Stimulated activated CD4-positive, alpha-beta T cell treated with anti-CD3 and anti-CD28 coated beads, TNF-alpha, amount 100 ng/mL, for 24 hours (primary cell): ENCODE results near the gene TADA2B.

Experiments
- DNase-seq, 3 experiments: peaks; one replicate each; pipeline ENCODE4 v3.0.0-alpha.2; 2020; ENCODE audit warnings: low read depth in 3 of 3

TADA2B gene

DNA sequence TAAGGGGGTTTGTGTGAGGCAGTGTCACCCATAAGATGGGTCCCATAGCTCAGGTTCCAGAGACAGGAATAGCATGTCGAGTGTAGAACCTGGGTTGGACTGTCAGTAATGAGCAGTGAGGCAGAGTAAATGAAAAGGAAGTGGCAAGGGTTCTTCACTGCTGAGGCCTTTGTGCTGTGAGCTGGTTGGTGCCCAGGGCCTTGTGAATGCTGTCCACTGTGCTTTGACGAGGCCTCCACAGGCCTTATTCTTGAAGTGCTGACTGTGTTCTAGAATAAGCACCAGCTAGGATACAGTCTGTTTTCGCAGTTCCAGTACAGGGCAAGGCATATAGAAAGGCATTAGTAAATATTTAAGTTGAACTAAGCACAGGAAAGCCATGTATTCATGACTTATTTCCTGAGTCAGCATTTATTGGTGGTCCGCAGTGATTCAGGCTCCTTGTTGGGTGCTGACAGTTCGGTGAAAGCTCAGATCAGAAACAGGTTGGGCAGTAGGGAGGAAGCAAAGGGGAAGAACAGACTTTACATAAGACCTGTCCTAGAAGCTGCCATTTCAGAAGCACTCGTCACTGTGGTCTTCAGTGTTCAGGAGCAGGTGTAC, 25.6 kb upstream of the TADA2B start:
- DNase-seq, result no peak

DNA sequence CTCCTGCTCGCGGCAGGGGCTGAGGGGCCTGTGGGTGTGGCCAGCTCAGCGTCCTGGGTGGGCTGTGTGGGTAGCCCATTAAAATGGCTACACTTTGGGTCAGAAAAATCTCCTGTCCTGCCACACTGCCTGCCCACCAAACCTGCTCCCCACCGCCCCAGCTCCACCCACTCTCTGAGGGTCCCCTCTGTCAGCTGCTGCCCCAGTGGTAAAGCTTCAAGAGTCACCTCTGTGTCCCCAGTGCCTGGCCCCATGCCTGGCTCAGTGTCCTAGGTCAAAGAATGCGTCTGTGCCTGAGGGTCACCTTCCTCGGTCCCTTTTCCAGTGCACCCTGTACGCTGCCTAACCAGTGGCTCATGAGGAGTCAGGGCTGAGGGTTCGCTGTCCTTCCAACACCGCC, 24.9 kb upstream of the TADA2B start:
- DNase-seq, result no peak

DNA sequence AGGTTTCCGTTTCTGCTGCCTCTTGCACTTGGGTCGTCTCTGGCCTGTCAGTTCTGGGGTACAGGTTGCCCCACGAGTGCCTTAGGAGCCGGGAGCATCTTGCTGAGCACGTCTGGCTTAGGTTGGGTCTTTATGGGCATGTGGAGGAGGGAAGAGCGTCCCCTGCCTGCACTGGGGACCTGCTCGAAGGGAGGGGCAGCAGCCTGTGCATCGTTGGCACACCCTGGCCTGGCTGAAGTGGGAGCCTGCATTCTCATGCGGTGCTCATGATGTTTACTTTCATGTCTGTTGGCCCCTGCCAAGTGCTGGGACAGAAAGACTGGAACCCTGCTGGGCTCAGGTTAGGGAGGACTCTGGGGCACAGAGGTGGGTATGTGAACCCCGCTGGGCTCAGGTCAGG, 23.8 kb upstream of the TADA2B start:
- DNase-seq, result no peak

DNA sequence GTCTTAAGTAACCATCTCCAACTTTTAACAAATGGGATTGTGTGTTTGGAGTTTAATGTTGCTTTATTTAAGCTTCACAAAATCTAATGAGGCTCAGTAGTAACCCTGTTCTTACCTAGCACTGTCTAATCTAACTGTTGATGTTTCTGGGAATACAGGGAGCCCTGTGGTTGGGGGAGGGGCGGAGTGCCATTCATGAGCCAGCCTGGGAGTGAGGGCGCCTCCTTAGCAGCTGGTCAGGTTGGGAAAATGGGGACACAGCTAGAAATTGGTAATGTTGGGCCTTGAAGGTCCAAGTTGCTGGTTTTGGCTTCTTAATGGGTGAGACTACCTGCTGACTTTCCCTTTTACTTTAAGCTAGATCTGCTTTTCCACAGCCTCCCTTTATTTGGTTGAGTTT, 22.9 kb upstream of the TADA2B start:
- no peak for DNase-seq

DNA sequence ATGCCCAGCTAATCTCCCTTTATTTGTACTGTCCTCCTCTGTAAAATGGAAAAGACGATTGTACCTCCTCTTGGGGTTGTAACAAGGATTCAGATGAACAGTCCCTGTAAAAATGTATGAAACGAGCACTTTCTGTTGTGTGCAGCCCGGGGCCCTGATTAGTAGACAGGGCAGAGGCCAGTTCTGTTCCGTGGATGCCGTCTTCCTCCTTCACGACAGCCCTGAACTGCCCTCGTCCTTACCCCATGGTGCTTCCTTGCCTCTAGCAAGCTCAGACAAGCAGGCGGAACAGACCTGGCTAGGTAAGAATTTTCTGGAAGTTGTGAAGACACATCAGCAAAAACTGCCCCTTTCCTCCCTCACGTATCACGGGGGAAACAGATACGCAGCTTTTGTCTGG, 22.3 kb upstream of the TADA2B start:
- DNase-seq, result no peak

DNA sequence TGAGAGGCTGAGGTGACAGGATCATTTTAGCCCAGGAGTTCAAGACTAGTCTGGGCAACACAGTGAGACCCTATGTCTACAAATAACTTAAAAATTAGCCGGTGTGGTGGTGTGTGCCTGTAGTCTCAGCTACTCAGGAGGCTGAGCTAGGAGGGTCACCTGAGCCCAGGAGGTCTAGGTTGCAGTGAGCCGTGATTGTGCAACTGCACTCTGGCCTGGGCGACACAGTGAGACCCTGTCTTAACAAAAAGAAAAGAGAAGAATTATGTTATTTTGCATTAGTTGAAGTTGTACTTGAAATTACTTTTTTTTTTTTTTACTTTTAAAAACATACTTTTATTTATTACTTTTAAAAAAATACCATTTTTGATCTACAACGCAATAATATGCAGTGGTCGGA, 21.8 kb upstream of the TADA2B start:
- no peak for DNase-seq

DNA sequence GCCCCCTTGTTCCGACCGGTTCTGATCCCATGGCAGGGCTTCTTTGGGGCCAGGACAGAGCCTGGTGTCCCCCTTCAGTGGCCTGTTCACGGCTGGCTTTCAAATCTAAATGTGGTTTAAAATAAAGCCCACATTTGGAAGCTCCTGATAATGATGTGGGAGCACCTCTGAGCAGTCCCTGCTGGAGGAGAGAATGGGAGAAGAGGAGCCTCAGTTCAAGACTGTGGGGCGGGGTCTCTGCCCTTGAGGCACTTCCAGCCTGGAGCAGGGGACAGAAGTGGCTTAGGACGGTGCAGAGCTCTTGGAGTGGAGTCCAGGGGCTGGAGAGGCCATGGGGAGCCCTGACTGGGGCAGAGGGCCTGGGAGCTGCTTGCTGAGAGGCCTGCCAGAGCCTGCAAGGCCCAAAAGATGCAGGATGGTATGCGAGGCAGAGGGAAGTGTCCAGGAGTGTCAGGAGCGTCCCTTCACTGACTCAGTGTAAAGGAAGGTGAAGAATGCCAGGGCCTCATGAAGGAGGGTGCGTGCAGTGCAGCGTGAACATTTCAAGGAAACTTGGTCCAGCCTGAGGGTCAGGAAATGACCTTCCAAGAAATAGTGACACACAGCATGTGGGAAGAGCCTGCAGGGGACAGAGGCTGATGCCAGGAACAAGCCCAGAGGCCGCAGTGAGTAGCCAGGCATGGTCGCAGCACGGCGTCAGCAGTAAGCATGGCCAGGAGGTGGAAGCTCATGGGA, 21.1 kb upstream of the TADA2B start:
- no peak for DNase-seq

DNA sequence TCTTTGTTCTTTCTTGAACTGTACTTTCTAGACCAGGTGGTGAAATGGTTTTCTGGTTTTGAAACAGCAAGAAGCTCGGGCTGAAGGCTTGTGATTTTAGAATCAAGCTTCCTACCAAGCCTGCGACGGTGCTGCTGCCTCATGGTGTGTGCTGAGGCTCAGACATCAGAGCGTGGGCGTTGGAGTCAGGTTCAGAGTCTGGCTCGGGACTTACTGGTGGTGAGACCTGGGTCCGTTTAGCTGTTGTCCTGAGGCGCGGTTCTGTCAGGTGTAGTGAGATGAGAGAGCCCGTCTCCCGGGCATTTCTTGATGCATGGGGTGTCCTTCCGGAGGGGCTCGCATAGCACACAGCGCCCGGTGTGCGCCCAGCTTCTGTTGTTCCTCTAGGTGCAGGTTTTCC, 19.7 kb upstream of the TADA2B start:
- no peak for DNase-seq

DNA sequence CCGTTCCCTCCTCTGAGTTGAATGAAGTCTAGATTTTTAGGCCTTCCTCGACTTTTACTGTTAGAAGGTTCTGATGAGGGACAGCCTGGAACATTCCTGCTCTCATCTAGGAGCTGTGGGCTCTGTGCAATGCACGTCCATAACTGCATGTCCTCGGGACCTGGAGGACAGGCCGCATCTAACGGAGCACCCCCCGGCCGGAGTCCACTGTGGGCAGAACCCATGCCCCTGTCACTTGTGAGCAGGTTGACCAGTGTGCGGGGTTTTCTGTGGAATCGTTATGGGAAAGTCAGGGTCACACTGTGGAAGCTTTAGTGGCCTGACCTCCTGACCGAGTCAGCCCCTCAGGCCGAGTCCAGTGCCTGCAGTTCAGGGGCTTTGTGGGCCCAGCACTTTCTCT, 19.3 kb upstream of the TADA2B start:
- no peak for DNase-seq

DNA sequence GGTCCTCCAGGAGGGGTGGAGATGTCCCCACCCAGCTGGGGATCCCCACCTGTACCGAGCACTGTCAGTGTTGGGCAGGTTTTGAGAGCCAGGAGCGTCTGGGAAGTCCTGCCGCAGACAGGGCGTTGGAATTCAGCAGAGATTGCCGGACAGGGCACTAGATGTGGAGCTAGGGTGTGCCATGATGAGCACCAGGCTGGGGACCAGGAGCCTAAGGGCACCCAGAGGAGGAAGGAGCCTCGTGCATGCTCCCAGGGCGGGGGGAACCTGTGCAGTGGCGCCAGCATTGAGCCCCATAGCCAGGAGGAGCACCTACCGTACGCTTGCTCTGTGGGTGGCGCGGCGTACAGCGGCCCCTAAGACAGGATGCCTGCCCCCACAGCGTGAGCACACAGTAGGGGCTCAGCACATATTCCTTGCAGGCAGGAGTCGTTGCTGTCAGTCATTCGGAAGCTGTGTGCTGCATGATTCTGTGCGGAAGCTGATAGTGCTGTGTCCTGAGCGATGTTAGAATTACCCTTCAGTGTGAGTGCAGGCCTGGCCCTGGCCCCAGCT, 18.8 kb upstream of the TADA2B start:
- DNase-seq, result no peak

DNA sequence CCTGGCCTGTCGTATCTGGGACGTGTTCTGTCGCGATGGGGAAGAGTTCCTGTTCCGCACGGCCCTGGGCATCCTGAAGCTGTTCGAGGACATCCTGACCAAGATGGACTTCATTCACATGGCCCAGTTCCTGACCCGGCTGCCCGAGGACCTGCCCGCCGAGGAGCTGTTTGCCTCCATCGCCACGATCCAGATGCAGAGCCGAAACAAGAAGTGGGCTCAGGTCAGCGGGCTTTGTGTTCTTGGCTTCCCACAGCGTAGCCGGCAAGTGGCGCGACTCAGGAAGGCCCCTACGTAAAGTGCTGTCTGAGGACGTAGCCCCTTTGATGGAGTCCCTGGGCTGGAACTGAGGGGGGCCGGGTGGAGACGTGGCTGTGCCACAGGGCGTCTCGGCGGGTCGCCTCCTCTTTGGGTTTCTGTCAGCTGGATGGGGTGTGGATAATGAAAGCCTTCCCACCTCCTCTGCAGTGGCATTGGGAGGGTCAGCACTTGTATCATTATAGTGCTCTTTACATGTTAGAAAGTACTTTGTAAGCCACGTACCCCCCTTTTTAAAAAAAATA, 18.1 kb upstream of the TADA2B start:
- DNase-seq, result no peak

DNA sequence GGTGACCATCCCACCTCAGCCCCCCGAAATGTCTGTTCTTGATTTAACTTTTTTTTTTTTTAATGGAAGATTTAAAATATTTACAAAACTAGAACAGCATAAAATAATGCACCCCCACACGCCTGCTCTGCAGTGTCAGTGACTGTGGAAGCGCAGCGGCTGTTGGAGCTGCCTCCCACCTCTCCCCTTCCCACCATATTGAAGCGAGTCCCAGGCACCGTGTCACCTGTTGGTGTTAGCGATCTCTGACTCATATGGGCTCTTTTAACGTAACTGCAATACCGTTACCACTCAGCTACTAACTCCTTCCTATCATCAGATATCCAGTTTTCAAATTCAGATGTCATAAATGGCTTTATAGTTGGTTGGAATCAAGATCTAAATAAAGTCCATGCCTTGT, 17.1 kb upstream of the TADA2B start:
- DNase-seq, result no peak

DNA sequence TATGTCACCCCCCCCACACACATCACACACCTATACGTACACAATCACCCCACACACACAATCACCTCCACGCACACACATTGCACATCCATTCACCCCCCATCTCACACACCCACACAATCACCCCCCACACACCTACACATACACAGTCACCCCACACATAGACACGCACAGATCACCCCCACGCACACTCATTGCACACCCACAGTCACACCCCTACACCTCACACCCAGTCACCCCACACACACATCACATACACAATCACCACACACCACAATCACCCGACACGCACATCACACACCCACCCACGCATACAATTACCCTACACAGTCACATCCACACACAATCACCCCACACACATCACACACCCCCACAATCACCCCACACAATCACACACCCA, 15.9 kb upstream of the TADA2B start:
- no peak for DNase-seq

DNA sequence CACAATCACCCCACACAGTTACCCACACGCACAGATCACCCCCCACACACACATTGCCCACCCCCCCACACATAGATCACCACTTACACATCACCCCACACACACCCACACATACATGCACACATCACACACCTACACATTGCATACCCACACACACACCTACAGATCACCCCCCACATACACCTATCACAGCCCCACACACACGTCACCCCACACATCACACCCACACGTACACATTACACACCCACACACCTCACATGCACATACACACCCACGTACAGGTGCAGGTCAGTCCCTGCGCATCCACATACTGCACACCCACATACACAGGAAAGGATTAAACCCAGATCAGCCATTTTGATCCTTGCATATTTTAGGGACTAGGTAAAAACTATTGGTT, 15.3 kb upstream of the TADA2B start:
- no peak for DNase-seq

DNA sequence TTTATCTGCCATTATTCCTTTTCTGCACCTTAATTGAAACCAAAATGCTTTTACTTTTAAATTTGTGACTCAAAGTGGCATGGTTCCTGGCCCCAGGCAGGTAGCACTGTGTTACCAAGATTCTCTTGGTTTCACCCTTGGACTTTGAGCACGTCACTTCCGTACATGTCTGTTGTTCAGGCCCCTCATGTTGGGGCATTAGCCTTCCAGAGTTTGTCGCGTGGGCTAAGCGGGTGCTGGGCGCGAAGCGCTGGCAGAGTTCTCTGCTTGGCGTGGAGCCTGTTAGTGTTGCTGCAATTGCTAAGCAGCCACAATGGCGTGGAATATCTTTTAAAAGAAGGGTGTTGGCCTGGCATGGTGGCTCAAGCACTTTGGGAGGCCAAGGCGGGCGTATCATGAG, 14.0 kb upstream of the TADA2B start:
- DNase-seq, result no peak

DNA sequence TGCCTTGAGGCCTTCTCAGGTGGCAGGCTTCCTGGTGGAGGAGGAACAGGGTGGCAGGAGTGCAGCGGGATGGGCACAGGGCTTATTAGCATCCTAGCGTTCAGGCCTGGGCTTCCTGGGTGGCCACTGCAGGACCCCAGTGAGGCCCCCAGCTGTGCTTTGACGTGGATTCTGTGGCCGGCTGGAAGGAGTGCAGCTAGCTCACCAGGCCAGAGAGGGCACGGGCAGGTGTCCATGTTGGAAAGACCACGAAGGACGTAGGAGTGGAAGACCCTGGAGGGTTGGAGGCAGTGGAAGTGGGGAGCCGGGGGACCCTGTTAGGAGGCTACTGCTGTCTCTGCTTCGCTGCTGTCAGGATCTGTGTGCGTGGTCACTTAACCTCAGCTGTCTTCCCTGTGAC, 13.3 kb upstream of the TADA2B start:
- DNase-seq, result no peak

DNA sequence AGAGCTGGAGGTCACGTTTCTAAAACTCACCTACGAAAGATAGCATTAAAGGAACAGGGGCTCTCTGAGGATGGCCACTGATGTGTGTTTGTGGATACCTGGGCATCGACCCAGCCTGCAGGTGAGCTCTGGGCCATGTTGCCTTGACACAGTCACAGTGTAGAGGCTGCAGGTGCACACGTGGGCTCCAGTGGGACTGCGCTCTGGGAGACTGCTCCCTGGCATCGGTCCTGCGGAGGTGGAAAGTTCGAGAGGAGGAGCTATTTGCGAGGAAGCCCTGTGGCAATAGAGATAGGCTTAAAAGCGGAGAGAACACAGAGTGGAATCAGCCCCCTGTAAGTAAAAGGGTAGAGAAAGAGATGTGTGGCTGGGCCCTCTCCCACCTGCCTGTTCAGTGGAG, 12.3 kb upstream of the TADA2B start:
- no peak for DNase-seq

DNA sequence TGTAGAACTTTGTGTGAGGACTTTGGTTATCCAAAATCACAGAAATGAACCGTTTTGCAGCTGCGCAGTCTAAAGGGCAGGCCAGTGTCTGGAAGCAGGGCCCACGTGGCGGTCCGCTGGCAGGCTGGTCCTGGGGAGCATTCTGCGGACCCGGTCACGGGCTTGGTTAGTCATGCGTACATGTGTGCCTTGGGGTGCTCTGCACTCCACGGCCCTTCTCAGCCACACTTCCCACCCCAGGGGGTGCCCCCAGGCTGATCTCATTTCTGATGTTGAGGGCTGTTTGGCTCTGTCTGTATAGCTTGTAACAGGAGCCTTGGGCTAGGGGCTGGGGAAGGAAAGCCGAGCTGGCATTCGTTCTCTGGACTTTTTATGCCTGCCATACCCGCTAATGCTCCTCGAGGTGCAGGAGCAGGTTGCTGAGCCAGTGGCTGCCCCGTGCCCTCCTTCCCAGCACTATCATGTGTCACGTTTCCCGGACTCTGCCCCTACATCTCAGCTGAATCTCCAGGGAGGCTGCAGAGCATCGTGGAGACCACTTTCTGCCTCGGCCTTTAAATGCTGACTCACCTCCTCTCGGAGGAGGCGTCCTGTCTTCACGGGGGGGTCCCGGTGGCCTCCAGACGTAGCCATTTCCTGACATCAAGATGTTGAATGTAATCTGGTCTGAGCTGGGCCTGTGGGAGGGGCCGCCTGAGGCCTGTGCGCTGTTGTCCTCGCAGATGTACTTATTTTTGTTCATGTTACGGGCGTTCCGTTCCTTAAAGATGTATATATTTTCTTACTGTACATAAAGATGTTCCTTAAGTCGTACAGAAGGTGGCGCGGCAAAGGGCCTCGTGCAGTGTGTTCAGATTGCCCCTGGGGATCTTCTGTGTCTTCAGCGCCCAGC, 11.4 kb upstream of the TADA2B start:
- no peak for DNase-seq

DNA sequence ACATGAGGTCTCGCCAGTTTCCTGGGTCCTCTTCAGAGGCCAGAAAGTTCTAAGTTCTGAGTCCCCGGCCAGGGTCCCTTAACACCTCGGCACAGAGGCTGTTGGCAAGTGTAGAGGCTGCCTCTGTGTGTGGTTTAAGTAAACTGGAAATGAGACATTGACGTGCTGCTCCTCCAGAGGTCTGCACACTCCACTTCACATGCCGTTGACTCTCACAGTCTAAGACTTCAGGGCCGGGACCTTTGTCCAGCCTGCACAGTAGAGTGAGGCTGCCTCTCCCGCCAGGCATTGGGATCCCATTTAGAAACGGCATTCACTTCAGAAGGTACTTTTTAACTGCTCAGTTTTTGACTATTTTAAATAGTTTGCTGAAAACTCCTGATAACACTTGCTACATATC, 10.6 kb upstream of the TADA2B start:
- DNase-seq, result no peak

DNA sequence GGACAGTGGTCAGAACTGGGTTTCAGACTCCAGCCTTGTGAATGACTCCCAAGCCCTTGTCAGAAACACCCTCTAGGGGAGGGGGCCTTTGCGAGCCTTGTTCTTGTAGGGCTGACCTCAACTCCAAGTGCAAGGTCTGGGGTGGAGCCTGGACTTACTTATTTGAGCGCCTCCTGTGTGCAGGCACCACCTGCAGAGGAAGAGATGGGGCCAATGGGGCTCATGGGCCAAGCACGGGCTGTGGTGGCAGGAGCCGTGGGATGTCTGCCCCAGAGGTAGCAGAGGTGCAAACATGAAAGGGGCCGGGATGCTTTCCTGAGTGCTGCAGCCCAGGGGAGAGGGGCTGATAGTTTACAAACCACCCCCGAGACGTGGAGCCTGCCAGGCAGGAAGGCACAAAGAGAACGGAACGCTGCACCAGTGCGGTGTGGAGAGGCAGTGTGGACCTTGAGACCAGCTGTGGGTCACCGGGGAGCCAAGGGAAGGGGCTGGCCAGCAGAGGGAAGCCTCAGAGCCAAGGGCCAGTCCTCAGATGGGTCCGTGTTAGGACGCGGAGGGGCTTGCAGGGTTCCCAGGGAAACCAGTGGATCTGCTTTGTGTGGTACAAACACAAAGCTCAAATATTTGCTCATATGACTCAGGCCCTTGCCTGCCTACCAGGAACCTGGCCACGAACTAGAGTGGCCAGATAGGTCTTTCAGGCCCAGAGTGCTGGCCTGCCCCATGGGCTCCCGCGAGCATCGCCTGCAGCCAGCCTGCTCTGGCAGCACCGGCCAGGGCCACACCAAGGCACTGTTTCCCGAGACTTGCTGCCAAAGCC, 8.7 kb upstream of the TADA2B start:
- DNase-seq, result no peak

DNA sequence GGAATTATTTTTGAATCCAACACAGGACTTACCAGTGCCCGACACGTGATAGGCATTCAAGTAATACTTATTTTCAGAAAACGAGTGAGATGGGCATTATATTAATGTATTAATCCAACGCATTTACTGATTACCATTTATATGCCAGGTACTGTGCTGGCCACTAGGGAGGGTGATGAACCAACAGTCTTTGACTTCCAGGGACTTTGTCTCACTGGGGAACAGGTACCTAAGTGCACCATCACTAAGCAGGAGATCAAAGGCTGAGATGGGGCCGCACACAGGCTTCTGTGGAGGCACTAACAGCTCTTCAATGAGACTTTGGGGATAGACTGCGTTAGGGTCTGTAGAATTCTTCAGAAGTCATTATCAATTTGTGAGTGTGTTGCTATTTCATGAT, 5.7 kb upstream of the TADA2B start:
- DNase-seq, result no peak
